Endothelial cell of umbilical vein (primary cell): ENCODE data around the gene IRF1. TPM values are rescaled to one million over a fixed set of nuclear protein-coding genes. Genes with fewer than 3 reads are reported as not detected.

Source experiments
- BruUV-seq: library from RNA; stranded (reverse); fragments of 400-500 nt; replicated peaks from 2 replicates; lab custom pipeline; 2021; lab: Mats Ljungman, UMichigan
- CTCF ChIA-PET: fragments of 300-600, 350-600 bp; sonication (Branson Sonifier 250); formaldehyde crosslinking; loops from one replicate; lab custom pipeline; 2021; ENCODE audit warnings: antibody characterized with exemption, inconsistent platforms; lab: Charles Lee
- POLR2A ChIA-PET: fragments of 300-600, 350-600 bp; sonication (Branson Sonifier 250); formaldehyde crosslinking; loops from one replicate; lab custom pipeline; 2021; ENCODE audit warnings: antibody characterized with exemption, inconsistent platforms; lab: Charles Lee
- DNase-seq: peaks from one replicate; pipeline ENCODE4 v3.0.0-alpha.2; 2011; ENCODE audit warnings: low read depth, low spot score
- FAIRE-seq: peaks from 2 replicates; lab custom pipeline; 2011; peaks lifted over from hg19 to GRCh38; lab: Jason Lieb, UNC
- H2AFZ ChIP-seq: 2 replicates; pipeline ENCODE4 v1.6.0; 2012; ENCODE audit warnings: low read depth, low read length, control low read depth, inconsistent platforms
- H3K27ac ChIP-seq: 2 replicates; pipeline ENCODE4 v1.5.1; 2011; ENCODE audit warnings: low read depth, mild to moderate bottlenecking, control low read depth, low read length, moderate library complexity; ENCODE audit not compliant: insufficient read depth
- H3K27me3 ChIP-seq, 2 experiments: 2 replicates each; pipeline versions ENCODE4 v1.6.0 to v1.6.1; 2011; ENCODE audit warnings: low read length in 2 of 2, mixed read lengths in 1 of 2; ENCODE audit not compliant: control insufficient read depth in 2 of 2, insufficient read depth in 2 of 2
- H3K36me3 ChIP-seq, 2 experiments: 2 replicates in 1 of 2; 3 replicates in 1 of 2; pipeline ENCODE4 v1.5.1; 2011; ENCODE audit warnings: low read length in 2 of 2, mild to moderate bottlenecking in 1 of 2, moderate library complexity in 1 of 2; ENCODE audit not compliant: control insufficient read depth in 2 of 2, insufficient read depth in 2 of 2; ENCODE audit errors: extremely low read depth in 1 of 2
- H3K4me1 ChIP-seq: 3 replicates; pipeline ENCODE4 v1.5.1; 2011; ENCODE audit warnings: mild to moderate bottlenecking, low read length; ENCODE audit not compliant: control insufficient read depth, insufficient read depth; ENCODE audit errors: extremely low read depth
- H3K4me2 ChIP-seq: 2 replicates; pipeline ENCODE4 v1.6.1; 2011; ENCODE audit warnings: low read length, control low read depth, mixed read lengths; ENCODE audit not compliant: insufficient read depth
- H3K4me3 ChIP-seq, 3 experiments: fragments of 200-600 bp in 1 of 3; sonication (generic), shearing (Covaris generic) in 1 of 3; replicated peaks in 1 of 3; 2 replicates each; pipeline ENCODE4 v1.5.1; 2011 to 2016; ENCODE audit warnings: control low read depth in 3 of 3, low read length in 3 of 3, mild to moderate bottlenecking in 2 of 3, inconsistent platforms in 1 of 3, low read depth in 1 of 3, moderate library complexity in 1 of 3; ENCODE audit not compliant: insufficient read depth in 1 of 3
- H3K79me2 ChIP-seq: 2 replicates; pipeline ENCODE4 v1.6.0; 2012; ENCODE audit warnings: low read length, inconsistent platforms; ENCODE audit not compliant: control insufficient read depth, insufficient read depth
- H3K9ac ChIP-seq: replicated peaks from 2 replicates; pipeline ENCODE3; 2011; ENCODE audit warnings: low read length, control low read depth; ENCODE audit not compliant: insufficient read depth; ENCODE audit errors: extremely low read depth
- H3K9me1 ChIP-seq: replicated peaks from 3 replicates; pipeline ENCODE4 v1.6.0; 2011; ENCODE audit warnings: mild to moderate bottlenecking, low read length; ENCODE audit not compliant: control insufficient read depth, insufficient read depth; ENCODE audit errors: extremely low read depth
- H3K9me3 ChIP-seq: replicated peaks from 2 replicates; pipeline ENCODE4 v1.5.1; 2012; ENCODE audit warnings: low read length, inconsistent platforms; ENCODE audit not compliant: control insufficient read depth, insufficient read depth
- H4K20me1 ChIP-seq: replicated peaks from 2 replicates; pipeline ENCODE3; 2011; ENCODE audit warnings: mild to moderate bottlenecking, low read length; ENCODE audit not compliant: control insufficient read depth, insufficient read depth; ENCODE audit errors: extremely low read depth
- EZH2 ChIP-seq: IDR thresholded peaks from 2 replicates; pipeline ENCODE4 v1.6.1; 2012; ENCODE audit warnings: borderline replicate concordance, low read depth, mild to moderate bottlenecking, moderate library complexity, low read length, inconsistent platforms; ENCODE audit not compliant: severe bottlenecking
- FOS ChIP-seq: IDR thresholded peaks from 2 replicates; pipeline ENCODE4 v1.6.1; 2011; ENCODE audit warnings: mild to moderate bottlenecking, low read length, moderate library complexity, borderline replicate concordance; ENCODE audit not compliant: insufficient read depth
- GATA2 ChIP-seq: IDR thresholded peaks from 2 replicates; pipeline ENCODE4 v1.7.0; 2011; ENCODE audit warnings: low read depth, mild to moderate bottlenecking, moderate library complexity, mixed read lengths, low read length; ENCODE audit not compliant: insufficient read length, insufficient read depth
- JUN ChIP-seq: IDR thresholded peaks from 2 replicates; pipeline ENCODE4 v1.6.1; 2011; ENCODE audit warnings: borderline replicate concordance, low read depth; ENCODE audit not compliant: insufficient read length, insufficient read depth
- MYC ChIP-seq: IDR thresholded peaks from one replicate; pipeline ENCODE4 v1.6.1; 2011; ENCODE audit warnings: mild to moderate bottlenecking, low read depth, low read length
- POLR2A ChIP-seq: IDR thresholded peaks from 2 replicates; pipeline ENCODE4 v1.6.1; 2012; ENCODE audit warnings: low read depth, mild to moderate bottlenecking, control low read depth, low read length
- POLR2AphosphoS5 ChIP-seq: IDR thresholded peaks from 2 replicates; pipeline ENCODE4 v1.6.1; 2012; ENCODE audit warnings: low read depth, mild to moderate bottlenecking, control low read depth, low read length, moderate library complexity; ENCODE audit not compliant: insufficient read depth
- dilution Hi-C: fragments of 300-500 bp; cut with MboI; formaldehyde crosslinking; loops from one replicate; pipeline ENCODE4 v1.15.0; 2019; ENCODE audit warnings: low sequenced_read_pairs; ENCODE audit not compliant: extremely low pct_ligation_motif_present
- intact Hi-C: fragments of 100-400 bp; cut with micrococcal nuclease; formaldehyde crosslinking; loops from one replicate; pipeline ENCODE4 v1.10.0; 2022
- polyA plus RNA-seq, 4 experiments: library from polyadenylated mRNA; depleted of rRNA in 3 of 4; stranded (reverse) in 3 of 4; unstranded in 1 of 4; fragments of >200 nt; gene quantifications; 2 replicates each; pipeline versions ENCODE4 v1.2.1 to v1.2.3, GENCODE V29; 2011 to 2012; ENCODE audit warnings: missing spikeins in 1 of 4
- total RNA-seq: library from RNA; stranded (reverse); gene quantifications from 2 replicates; pipeline ENCODE4 v1.2.3, GENCODE V29; 2021

The IRF1 gene
- total and polyA plus RNA-seq, 2 donors (not counting 3 experiments of a cell fraction or from before 2014, with no cell fraction given) = 12.3 to 28.0 TPM

- no TSS peak for BruUV-seq
- no peaks in the 10 kb centered on the region for H3K9me3 ChIP-seq
- intact Hi-C loops = loop anchor here (5.0 kb wide), 3 partner anchors 183 to 293 kb away; no protein-coding TSS in a partner anchor
These were observed 38.5 kb upstream of the IRF1 start for GRCh38 chr5:132528866-132529634.

GRCh38 chr5:132528021-132528420 is 37.4 kb upstream of the IRF1 start:
- H3K9ac ChIP-seq = no peak overlapping the region
- H3K4me2 ChIP-seq = no peak overlapping the region
- TF ChIP-seq GATA2 (no peak), FOS (no peak), JUN (no peak), POLR2A (no peak)
- no peaks in the 10 kb centered on the region for H4K20me1 ChIP-seq
- no peaks in the 10 kb centered on the region for H3K79me2 ChIP-seq
- intact Hi-C loops = loop anchor here (5.0 kb wide), 3 partner anchors 184 to 294 kb away; no protein-coding TSS in a partner anchor
- no peak for DNase-seq
- CTCF ChIA-PET = interaction anchor here (1.0 to 3.8 kb wide), 5 partner anchors 9 to 292 kb away, joined by 3 to 42 read pairs (median 5); no protein-coding TSS in a partner anchor
- no peaks in the 10 kb centered on the region for H3K4me1 ChIP-seq
- no TSS peak for BruUV-seq
- H3K9me1 ChIP-seq = no peaks in the 10 kb centered on the region
- H3K4me3 ChIP-seq = no peak overlapping the region
- no peaks in the 10 kb centered on the region for H3K9me3 ChIP-seq
- H3K36me3 ChIP-seq = no peaks in the 10 kb centered on the region
- no peak overlapping the region for H3K27ac ChIP-seq
- H2AFZ ChIP-seq = no peak overlapping the region
- dilution Hi-C loops = no loop called here
- H3K27me3 ChIP-seq = peaks cover 14% of the 10 kb centered on the region in 2 experiments
- POLR2A ChIA-PET = no interaction called here
- no peak for FAIRE-seq

More at GRCh38 chr5:132528866-132529634, 38.5 kb upstream of the IRF1 start:
- ChIA-PET CTCF (interaction anchor here (1.0 to 3.8 kb wide), 4 partner anchors 8 to 291 kb away, joined by 3 to 42 read pairs (median 4); no protein-coding TSS in a partner anchor), POLR2A (no interaction called here)
- H3K36me3 ChIP-seq = no peaks in the 10 kb centered on the region
- TF ChIP-seq GATA2 = no peak
- no peak for TF ChIP-seq POLR2AphosphoS5
- no peak for TF ChIP-seq FOS
- no peak for TF ChIP-seq EZH2
- TF ChIP-seq JUN = no peak
- no peak for TF ChIP-seq MYC
- no peak overlapping the region for H3K4me3 ChIP-seq
- no peaks in the 10 kb centered on the region for H3K9me1 ChIP-seq
- H4K20me1 ChIP-seq = no peaks in the 10 kb centered on the region
- no peaks in the 10 kb centered on the region for H3K79me2 ChIP-seq
- H3K4me1 ChIP-seq = no peaks in the 10 kb centered on the region
- H3K27ac ChIP-seq = no peak overlapping the region
- H3K27me3 ChIP-seq = peaks cover 14 to 15% of the 10 kb centered on the region in 2 experiments
- dilution Hi-C loops = no loop called here
- H3K9ac ChIP-seq = no peak overlapping the region
- FAIRE-seq (no peak), DNase-seq (peak; percentile 31)
- no peak overlapping the region for H3K4me2 ChIP-seq
- H2AFZ ChIP-seq = no peak overlapping the region
